ES-I3 (cell line): ENCODE measurements around the gene PCDHB4.
"Not testable (repeated sequence)": the region's sequence is repeated elsewhere in the genome, so short reads cannot be mapped to it uniquely, and the experiment has no call there.

Experiments
- H3K36me3 ChIP-seq: 2 replicates; pipeline ENCODE4 v1.6.1; 2013; ENCODE audit warnings: mild to moderate bottlenecking, low read length, control low read depth, moderate library complexity; ENCODE audit not compliant: insufficient read depth
- H3K4me1 ChIP-seq: 2 replicates; pipeline ENCODE4 v1.6.1; 2013; ENCODE audit warnings: mild to moderate bottlenecking, control low read depth, low read length; ENCODE audit not compliant: insufficient read depth
- H3K9ac ChIP-seq: 2 replicates; pipeline ENCODE4 v1.6.1; 2013; ENCODE audit warnings: low read depth, mild to moderate bottlenecking, low read length, moderate library complexity
- H3K9me3 ChIP-seq: 2 replicates; pipeline ENCODE4 v1.6.1; 2013; ENCODE audit warnings: mild to moderate bottlenecking, low read length, moderate library complexity; ENCODE audit not compliant: control insufficient read depth, insufficient read depth

Gene PCDHB4

GRCh38 chr5:141121563-141121962 is at the start of gene PCDHB4:
PCDHB4 (plus strand) TSS chr5:141121818; CDS start chr5:141121999, 181 bp downstream.
- H3K9me3 ChIP-seq: peaks cover 6% of the 10 kb centered on the region; the same call in 1 of the 2 replicates
- H3K36me3 ChIP-seq: no peaks in the 10 kb centered on the region
- H3K9ac ChIP-seq: peak within 1 kb of the TSS; percentile 3; the same call in 1 of the 2 replicates
- H3K4me1 ChIP-seq: no peaks in the 10 kb centered on the region

GRCh38 chr5:141077826-141078225 is 43.8 kb upstream of the PCDHB4 start:
- Histone ChIP-seq H3K4me1 (no peaks in the 10 kb centered on the region), H3K36me3 (no peaks in the 10 kb centered on the region), H3K9ac (peak overlapping the region; percentile 81), H3K9me3 (no peaks in the 10 kb centered on the region; the same call in 1 of the 2 replicates)

GRCh38 chr5:141082228-141082627 is 39.4 kb upstream of the PCDHB4 start:
- no peaks in the 10 kb centered on the region; the same call in 1 of the 2 replicates for H3K9me3 ChIP-seq
- no peaks in the 10 kb centered on the region; the same call in 1 of the 2 replicates for H3K4me1 ChIP-seq
- H3K36me3 ChIP-seq: no peaks in the 10 kb centered on the region
- H3K9ac ChIP-seq: no peak overlapping the region

- no peaks in the 10 kb centered on the region; the same call in 1 of the 2 replicates for H3K4me1 ChIP-seq
- H3K9me3 ChIP-seq: no peaks in the 10 kb centered on the region
- no peaks in the 10 kb centered on the region for H3K36me3 ChIP-seq
- peak overlapping the region; percentile 57 for H3K9ac ChIP-seq
These were observed 37.1 kb upstream of the PCDHB4 start for GRCh38 chr5:141084487-141084989.

- Histone ChIP-seq H3K9ac (peak within 1 kb of the TSS; percentile 72), H3K36me3 (no peaks in the 10 kb centered on the region), H3K4me1 (no peaks in the 10 kb centered on the region), H3K9me3 (no peaks in the 10 kb centered on the region)
These were observed 26.9 kb upstream of the PCDHB4 start, which contains the start of gene PCDHB2 for GRCh38 chr5:141094481-141095262. PCDHB2 (plus strand) TSS chr5:141094615; CDS start chr5:141094791, 176 bp downstream.

- Histone ChIP-seq H3K9ac (peak overlapping the region; percentile 72), H3K4me1 (no peaks in the 10 kb centered on the region), H3K9me3 (no peaks in the 10 kb centered on the region), H3K36me3 (no peaks in the 10 kb centered on the region)
These were observed 26.4 kb upstream of the PCDHB4 start for GRCh38 chr5:141095263-141095641.

- not testable (repeated sequence) for H3K4me1 ChIP-seq, H3K36me3 ChIP-seq, H3K9me3 ChIP-seq, H3K9ac ChIP-seq
These were observed 25.4 kb upstream of the PCDHB4 start for GRCh38 chr5:141096181-141096580.

- not testable (repeated sequence) for H3K4me1 ChIP-seq, H3K9ac ChIP-seq, H3K36me3 ChIP-seq, H3K9me3 ChIP-seq
These were observed 25.0 kb upstream of the PCDHB4 start for GRCh38 chr5:141096586-141096985.

GRCh38 chr5:141100243-141100805 is 21.3 kb upstream of the PCDHB4 start, which contains the start of gene PCDHB3:
PCDHB3 (plus strand) TSS chr5:141100473; CDS start chr5:141100650, 177 bp downstream.
- H3K4me1 ChIP-seq: no peaks in the 10 kb centered on the region
- H3K36me3 ChIP-seq: no peaks in the 10 kb centered on the region
- H3K9me3 ChIP-seq: no peaks in the 10 kb centered on the region
- H3K9ac ChIP-seq: peak within 1 kb of the TSS; percentile 25

- H3K9me3 ChIP-seq: no peaks in the 10 kb centered on the region
- H3K36me3 ChIP-seq: no peaks in the 10 kb centered on the region
- H3K4me1 ChIP-seq: no peaks in the 10 kb centered on the region
- no peak overlapping the region for H3K9ac ChIP-seq
These were observed 20.6 kb upstream of the PCDHB4 start for GRCh38 chr5:141101059-141101458.

GRCh38 chr5:141102070-141102469 is 19.5 kb upstream of the PCDHB4 start:
- H3K9ac ChIP-seq, H3K9me3 ChIP-seq: not testable (repeated sequence)

GRCh38 chr5:141102471-141102870 is 19.1 kb upstream of the PCDHB4 start:
- H3K9ac ChIP-seq, H3K36me3 ChIP-seq, H3K9me3 ChIP-seq, H3K4me1 ChIP-seq: not testable (repeated sequence)

More at GRCh38 chr5:141102070-141102469, 19.5 kb upstream of the PCDHB4 start:
- H3K4me1 ChIP-seq, H3K36me3 ChIP-seq: not testable (repeated sequence)

- no peaks in the 10 kb centered on the region for H3K4me1 ChIP-seq
These were observed 16.3 kb upstream of the PCDHB4 start for GRCh38 chr5:141105350-141105749.

GRCh38 chr5:141119250-141119649 is 2.4 kb upstream of the PCDHB4 start:
- H3K4me1 ChIP-seq: no peaks in the 10 kb centered on the region
- H3K9me3 ChIP-seq: peaks cover 8% of the 10 kb centered on the region; the same call in 1 of the 2 replicates
- H3K36me3 ChIP-seq: no peaks in the 10 kb centered on the region
- no peak overlapping the region for H3K9ac ChIP-seq

More at GRCh38 chr5:141105350-141105749, 16.3 kb upstream of the PCDHB4 start:
- Histone ChIP-seq H3K9ac (no peak overlapping the region), H3K36me3 (no peaks in the 10 kb centered on the region), H3K9me3 (no peaks in the 10 kb centered on the region)
